Right cardiac atrium (tissue), 5 donors: ENCODE measurements around the gene PDLIM7. TPM values are rescaled to one million over a fixed set of nuclear protein-coding genes. Genes with fewer than 3 reads are reported as not detected.
A peak's percentile ranks its signal among the peaks of the same experiment; 100 is the strongest.

Experiments
- ATAC-seq, 2 donors: fragments of 200-7000 bp; cut with Tn5 transposase; one replicate each; pipeline versions ENCODE4 v1.8.0 to v1.9.1; 2020; ENCODE audit warnings: moderate library complexity in 2 of 2, mild to moderate bottlenecking in 1 of 2
- DNase-seq, 3 donors: peaks; one replicate each; pipeline ENCODE4 v3.0.0-alpha.2; 2020
- H3K27ac ChIP-seq: one replicate; pipeline ENCODE4 v1.5.1; 2013; ENCODE audit warnings: mild to moderate bottlenecking, low read length, control low read depth, moderate library complexity
- H3K27me3 ChIP-seq: one replicate; pipeline ENCODE4 v1.6.1; 2013; ENCODE audit not compliant: control insufficient read depth, insufficient read depth
- H3K4me1 ChIP-seq: one replicate; pipeline ENCODE4 v1.6.1; 2013; ENCODE audit warnings: low read length; ENCODE audit not compliant: control insufficient read depth, insufficient read depth
- H3K4me3 ChIP-seq: one replicate; pipeline ENCODE4 v1.5.1; 2013; ENCODE audit warnings: low read length, control low read depth
- H3K9me3 ChIP-seq: one replicate; pipeline ENCODE4 v1.6.1; 2013; ENCODE audit warnings: low read length; ENCODE audit not compliant: control insufficient read depth
- WGBS: extraction: QIAGEN DNeasy Blood & Tissue Kit; methylation state at CpG from one replicate; pipeline ENCODE4 v1.1.7; 2013; 5-methylcytosine and 5-hydroxymethylcytosine counted together
- intact Hi-C, 4 donors: fragments of 100-400 bp; cut with DNase I; formaldehyde crosslinking; loops; one replicate each; pipeline versions ENCODE4 v1.11.0 to v1.14.0; 2022 to 2023
- polyA plus RNA-seq: library from polyadenylated mRNA; stranded (reverse); fragments of 200-250 nt; gene quantifications from one replicate; pipeline ENCODE4 v1.2.3, GENCODE V29; 2013
- total RNA-seq, 4 donors: library from RNA; stranded (reverse); fragmentation: NEBNext Ultra II Directional; extraction: Animal tissue kit (Norgen Biotek cat#: 25700); gene quantifications; one replicate each; pipeline ENCODE4 v1.2.1, GENCODE V29; 2021
- donor health status: healthy with polysubstance abuse.
- donor health status: DM: no; HTN: yes; CAD: no.
- donor health status: DM: no; HTN: no; CAD: no.
- donor health status: DM: no; HTN: yes; CAD: no; lungs with severe emphysema.
- donor health status: DM: yes; HTN: yes; CAD: no.

The PDLIM7 gene
- total and polyA plus RNA-seq, 5 donors: 35.0 to 71.5 (median 54.7) TPM

GRCh38 chr5:177504086-177505056, 7.0 kb upstream of the PDLIM7 start:
- Histone ChIP-seq H3K9me3 (no peaks in the 10 kb centered on the region), H3K4me3 (no peak overlapping the region), H3K4me1 (no peaks in the 10 kb centered on the region), H3K27ac (no peak overlapping the region), H3K27me3 (no peaks in the 10 kb centered on the region)
- intact Hi-C loops: loop anchor here in 3 of 4 donors (5.0 to 10.0 kb wide), 4 partner anchors 102 to 190 kb away; partner anchors contain the start of genes MXD3 (in 1 of the 3) and PFN3 (in 1 of the 3)
- 94% methylated on average over 47 of the region's 47 CpGs for WGBS
- ATAC-seq (no peak), DNase-seq (peak in 2 of 3 donors; percentile 47 to 66)

- DNase-seq: peak in 2 of 3 donors; percentile 44 to 45
- intact Hi-C loops: loop anchor here in 3 of 4 donors (5.0 to 10.0 kb wide), 4 partner anchors 101 to 189 kb away; partner anchors contain the start of genes MXD3 (in 1 of the 3) and PFN3 (in 1 of the 3)
- no peak overlapping the region for H3K4me3 ChIP-seq
Observed at GRCh38 chr5:177503351-177504085, 6.1 kb upstream of the PDLIM7 start.

GRCh38 chr5:177502886-177503285, 5.5 kb upstream of the PDLIM7 start:
- WGBS: 80% methylated on average over 16 of the region's 16 CpGs
- ATAC-seq: no peak
- Histone ChIP-seq H3K4me3 (no peak overlapping the region), H3K4me1 (no peaks in the 10 kb centered on the region), H3K27me3 (no peaks in the 10 kb centered on the region), H3K9me3 (no peaks in the 10 kb centered on the region), H3K27ac (no peak overlapping the region)
- peak in 1 of 3 donors; percentile 21 for DNase-seq
- intact Hi-C loops: loop anchor here in 3 of 4 donors (5.0 to 10.0 kb wide), 4 partner anchors 101 to 188 kb away; partner anchors contain the start of genes MXD3 (in 1 of the 3) and PFN3 (in 1 of the 3)

More at GRCh38 chr5:177503351-177504085, 6.1 kb upstream of the PDLIM7 start:
- Histone ChIP-seq H3K27me3 (no peaks in the 10 kb centered on the region), H3K9me3 (no peaks in the 10 kb centered on the region), H3K4me1 (no peaks in the 10 kb centered on the region), H3K27ac (no peak overlapping the region)
- ATAC-seq: no peak
- 88% methylated on average over 24 of the region's 24 CpGs for WGBS

GRCh38 chr5:177501874-177502678, 4.7 kb upstream of the PDLIM7 start:
- no peak for DNase-seq
- Histone ChIP-seq H3K4me1 (no peaks in the 10 kb centered on the region), H3K4me3 (no peak overlapping the region), H3K9me3 (no peaks in the 10 kb centered on the region), H3K27me3 (no peaks in the 10 kb centered on the region), H3K27ac (no peak overlapping the region)
- intact Hi-C loops: loop anchor here (1.0 to 10.0 kb wide), 5 partner anchors 100 to 187 kb away; partner anchors contain the start of genes MXD3 (in 1 of the 4) and PFN3 (in 1 of the 4)
- 67% methylated on average over 9 of the region's 9 CpGs for WGBS
- no peak for ATAC-seq

GRCh38 chr5:177500685-177501522, 3.5 kb upstream of the PDLIM7 start:
- ATAC-seq (peak; percentile 40 to 42), DNase-seq (peak; percentile 93 to 98 (median 97))
- Histone ChIP-seq H3K9me3 (no peaks in the 10 kb centered on the region), H3K4me3 (no peak overlapping the region), H3K4me1 (no peaks in the 10 kb centered on the region), H3K27ac (no peak overlapping the region), H3K27me3 (no peaks in the 10 kb centered on the region)
- 16% methylated on average over 10 of the region's 10 CpGs for WGBS
- intact Hi-C loops: loop anchor here (1.0 to 10.0 kb wide), 5 partner anchors 99 to 186 kb away; partner anchors contain the start of genes MXD3 (in 1 of the 4) and PFN3 (in 1 of the 4)

- Histone ChIP-seq H3K4me3 (no peak overlapping the region), H3K9me3 (no peaks in the 10 kb centered on the region), H3K27ac (no peak overlapping the region), H3K4me1 (no peaks in the 10 kb centered on the region), H3K27me3 (no peaks in the 10 kb centered on the region)
- ATAC-seq (no peak), DNase-seq (no peak)
- WGBS: 82% methylated on average over 6 of the region's 6 CpGs
- intact Hi-C loops: loop anchor here (2.0 to 10.0 kb wide), 6 partner anchors 43 to 185 kb away; partner anchors contain the start of genes MXD3 (in 1 of the 4) and PFN3 (in 1 of the 4)
Observed at GRCh38 chr5:177499842-177500241, 2.4 kb upstream of the PDLIM7 start.

GRCh38 chr5:177498013-177498787, 796 bp upstream of the PDLIM7 start:
- peak overlapping the region; percentile 59 for H3K27ac ChIP-seq
- H3K27me3 ChIP-seq: no peaks in the 10 kb centered on the region
- WGBS: 9% methylated on average over 48 of the region's 48 CpGs
- intact Hi-C loops: loop anchor here in 2 of 4 donors (2.0 to 5.0 kb wide), 2 partner anchors 41 to 107 kb away; no protein-coding TSS in a partner anchor
- H3K4me1 ChIP-seq: peaks cover 5% of the 10 kb centered on the region
- ATAC-seq: peak; percentile 5 to 11
- DNase-seq: peak; percentile 67 to 84 (median 81)
- no peaks in the 10 kb centered on the region for H3K9me3 ChIP-seq
- H3K4me3 ChIP-seq: peak overlapping the region; percentile 24

- H3K4me1 ChIP-seq: peaks cover 6% of the 10 kb centered on the region
- DNase-seq (peak; percentile 86 to 93 (median 92)), ATAC-seq (peak; percentile 40 to 64)
- H3K9me3 ChIP-seq: no peaks in the 10 kb centered on the region
- peak overlapping the region; percentile 86 for H3K27ac ChIP-seq
- no peaks in the 10 kb centered on the region for H3K27me3 ChIP-seq
- peak overlapping the region; percentile 72 for H3K4me3 ChIP-seq
- intact Hi-C loops: loop anchor here in 2 of 4 donors (5.0 kb wide), 1 partner anchor 40 kb away; no protein-coding TSS in a partner anchor
- whole genome bisulfite sequencing: 3% methylated on average over 27 of the region's 29 CpGs
Observed at GRCh38 chr5:177496727-177497291, 595 bp downstream of the PDLIM7 start.
